HepG2 (cell line): ENCODE data around the gene STK36. TPM values are rescaled to one million over a fixed set of nuclear protein-coding genes. Genes with fewer than 3 reads are reported as not detected.

Experiments
- ATF2 ChIP-seq: sonication (generic); formaldehyde crosslinking; IDR thresholded peaks from 2 replicates; pipeline ENCODE4 v1.4.0; 2020; ENCODE audit warnings: missing genetic modification reagents
- CREB3 ChIP-seq: sonication (generic); formaldehyde crosslinking; IDR thresholded peaks from 2 replicates; pipeline ENCODE4 v1.5.0; 2020; ENCODE audit warnings: missing genetic modification reagents
- HNRNPUL1 ChIP-seq: fragments of 200-400 bp; formaldehyde crosslinking; IDR thresholded peaks from 2 replicates; pipeline ENCODE4 v1.6.1; 2017; ENCODE audit warnings: low read depth, mild to moderate bottlenecking, low read length, moderate library complexity
- KDM6A ChIP-seq: IDR thresholded peaks from 2 replicates; pipeline ENCODE4 v1.6.1; 2016; ENCODE audit warnings: low read depth
- KLF9 ChIP-seq: IDR thresholded peaks from 2 replicates; pipeline ENCODE4 v1.6.1; 2016; ENCODE audit warnings: low read depth
- KMT2A ChIP-seq: sonication (generic); formaldehyde crosslinking; IDR thresholded peaks from 2 replicates; pipeline ENCODE4 v1.4.0; 2020; ENCODE audit warnings: missing genetic modification reagents
- NONO ChIP-seq, 2 experiments: fragments of 450-650 bp in 1 of 2; sonication (generic) in 1 of 2; formaldehyde crosslinking in 1 of 2; IDR thresholded peaks in 1 of 2; conservative IDR thresholded peaks in 1 of 2; 2 replicates each; pipeline versions ENCODE4 v1.6.1 to v1.8.0; 2017 to 2022; ENCODE audit warnings: mild to moderate bottlenecking in 1 of 2, missing genetic modification reagents in 1 of 2, moderate library complexity in 1 of 2
- PAX8 ChIP-seq: sonication (generic); formaldehyde crosslinking; IDR thresholded peaks from 2 replicates; pipeline ENCODE4 v1.8.0; 2022; ENCODE audit warnings: mild to moderate bottlenecking, missing genetic modification reagents, borderline replicate concordance
- REXO4 ChIP-seq: sonication (generic); formaldehyde crosslinking; IDR thresholded peaks from 2 replicates; pipeline ENCODE4 v1.8.0; 2022; ENCODE audit warnings: missing genetic modification reagents, mild to moderate bottlenecking, borderline replicate concordance
- RFXAP ChIP-seq: sonication (generic); formaldehyde crosslinking; IDR thresholded peaks from 2 replicates; pipeline ENCODE4 v1.4.0; 2020; ENCODE audit warnings: missing genetic modification reagents, borderline replicate concordance
- ZBTB20 ChIP-seq: sonication (generic); formaldehyde crosslinking; IDR thresholded peaks from 2 replicates; pipeline ENCODE4 v1.8.1; 2023; ENCODE audit warnings: missing genetic modification reagents, low read depth, mild to moderate bottlenecking, borderline replicate concordance
- ZBTB7A ChIP-seq: sonication (generic); formaldehyde crosslinking; IDR thresholded peaks from 2 replicates; pipeline ENCODE4 v1.8.0; 2022; ENCODE audit warnings: mild to moderate bottlenecking, missing genetic modification reagents
- ZFP36L2 ChIP-seq: sonication (generic); formaldehyde crosslinking; IDR thresholded peaks from 2 replicates; pipeline ENCODE4 v1.4.0; 2020; ENCODE audit warnings: missing genetic modification reagents
- ZNF101 ChIP-seq: sonication (generic); formaldehyde crosslinking; IDR thresholded peaks from 2 replicates; pipeline ENCODE4 v1.4.0; 2020; ENCODE audit warnings: mild to moderate bottlenecking, low read depth, missing genetic modification reagents, borderline replicate concordance
- ZNF264 ChIP-seq: sonication (generic); formaldehyde crosslinking; IDR thresholded peaks from 2 replicates; pipeline ENCODE4 v1.4.0; 2020; ENCODE audit warnings: missing genetic modification reagents
- ZNF484 ChIP-seq: sonication (generic); formaldehyde crosslinking; IDR thresholded peaks from 2 replicates; pipeline ENCODE4 v1.5.1; 2020; ENCODE audit warnings: mild to moderate bottlenecking, low read depth, missing genetic modification reagents, borderline replicate concordance
- ZNF552 ChIP-seq: sonication (generic); formaldehyde crosslinking; IDR thresholded peaks from 2 replicates; pipeline ENCODE4 v1.9.0; 2022; ENCODE audit warnings: missing genetic modification reagents, mild to moderate bottlenecking, borderline replicate concordance
- ZNF713 ChIP-seq: sonication (generic); formaldehyde crosslinking; IDR thresholded peaks from 2 replicates; pipeline ENCODE4 v1.4.0; 2020; ENCODE audit warnings: mild to moderate bottlenecking, missing genetic modification reagents
- polyA plus RNA-seq, 8 experiments: library from polyadenylated mRNA; depleted of rRNA in 3 of 8; stranded (reverse) in 7 of 8; unstranded in 1 of 8; fragments of >200 nt; fragmentation: Illumina TruSeq in 4 of 8; extraction: Trizol in 4 of 8; gene quantifications; 2 replicates each; pipeline versions ENCODE4 v1.2.1 to v1.2.3, GENCODE V29; 2011 to 2016; ENCODE audit warnings: low read depth in 4 of 8, missing spikeins in 1 of 8, mixed read lengths in 1 of 8; ENCODE audit not compliant: insufficient read depth in 1 of 8
- total RNA-seq, 5 experiments: library from RNA; depleted of rRNA; stranded (reverse); fragments of >200 nt; fragmentation: Illumina TruSeq; extraction: Trizol; gene quantifications; 2 replicates each; pipeline ENCODE4 v1.2.3, GENCODE V29; 2016; ENCODE audit warnings: low read depth in 1 of 5
- TF ChIP-seq, protein P1 (sequence below), 2 experiments: fragments of 450-650 bp in 1 of 2; sonication (generic) in 1 of 2; formaldehyde crosslinking; IDR thresholded peaks; 2 replicates each; pipeline versions ENCODE4 v1.5.0 to v1.8.0; 2020 to 2022; ENCODE audit warnings: mild to moderate bottlenecking in 1 of 2, missing genetic modification reagents in 1 of 2
- TF ChIP-seq, protein P2 (sequence below): sonication (generic); formaldehyde crosslinking; conservative IDR thresholded peaks from 2 replicates; pipeline ENCODE4 v1.8.1; 2023; ENCODE audit warnings: missing genetic modification reagents

STK36 gene
- total and polyA plus RNA-seq, 2 of the 13 experiments (the other 11 are each of a cell fraction or from before 2014, with no cell fraction given): 45.9 to 83.5 TPM

DNA sequence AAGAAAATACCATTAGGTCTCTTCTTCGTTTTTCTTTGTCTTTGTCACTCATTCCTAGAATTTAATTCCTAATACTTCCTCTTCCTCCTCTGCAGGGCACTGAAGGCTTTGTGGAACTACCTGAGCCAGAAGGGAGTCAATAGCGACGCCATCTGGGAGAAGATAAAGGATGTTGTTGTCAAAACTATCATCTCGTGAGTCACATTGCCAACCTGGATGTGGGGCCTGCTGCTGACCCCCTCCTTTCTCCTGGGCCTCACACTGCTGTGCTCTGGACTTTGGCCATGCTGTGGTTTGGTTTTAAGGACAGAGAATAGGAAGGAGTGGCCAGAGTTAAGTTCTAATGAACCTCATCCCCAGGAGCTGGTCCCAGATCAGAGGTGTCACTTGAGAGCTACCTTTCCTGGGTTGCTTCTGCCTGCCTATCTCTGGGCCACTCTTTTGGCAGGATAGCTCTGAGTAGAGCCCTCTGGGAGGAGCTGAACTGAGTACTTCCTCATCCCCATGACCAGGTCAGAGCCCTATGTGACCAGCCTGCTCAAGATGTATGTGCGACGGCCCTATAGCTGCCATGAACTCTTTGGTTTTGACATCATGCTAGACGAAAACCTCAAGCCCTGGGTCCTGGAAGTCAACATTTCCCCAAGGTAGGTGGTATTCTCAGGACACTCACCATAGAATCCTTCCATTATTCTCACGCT lies 77.0 kb downstream of the STK36 start (continued):
- TF ChIP-seq, protein P1, sequence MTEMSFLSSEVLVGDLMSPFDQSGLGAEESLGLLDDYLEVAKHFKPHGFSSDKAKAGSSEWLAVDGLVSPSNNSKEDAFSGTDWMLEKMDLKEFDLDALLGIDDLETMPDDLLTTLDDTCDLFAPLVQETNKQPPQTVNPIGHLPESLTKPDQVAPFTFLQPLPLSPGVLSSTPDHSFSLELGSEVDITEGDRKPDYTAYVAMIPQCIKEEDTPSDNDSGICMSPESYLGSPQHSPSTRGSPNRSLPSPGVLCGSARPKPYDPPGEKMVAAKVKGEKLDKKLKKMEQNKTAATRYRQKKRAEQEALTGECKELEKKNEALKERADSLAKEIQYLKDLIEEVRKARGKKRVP (CRISPR knock-in tag; IDR thresholded peaks at IDR 0.05): peak in 1 of 2 experiments; percentile 64; a peak in 2 of 4 replicates
- TF ChIP-seq KLF9 (CRISPR knock-in tag) (no peak), ZNF264 (CRISPR knock-in tag) (no peak; the same call in 1 of the 2 replicates), ZNF101 (no peak), PAX8 (CRISPR knock-in tag) (no peak), KMT2A (CRISPR knock-in tag) (peak; percentile 12; the same call in 1 of the 2 replicates), ZBTB7A (CRISPR knock-in tag) (no peak; the same call in 1 of the 2 replicates), ZFP36L2 (CRISPR knock-in tag) (no peak), RFXAP (no peak), HNRNPUL1 (no peak), NONO (IDR thresholded peaks at IDR 0.05) (no peak), NONO (CRISPR knock-in tag; conservative IDR thresholded peaks at IDR 0.05) (no peak), REXO4 (no peak), KDM6A (CRISPR knock-in tag) (peak; percentile 87), CREB3 (CRISPR knock-in tag) (no peak), ATF2 (CRISPR knock-in tag) (peak; percentile 61; the same call in 1 of the 2 replicates), ZNF484 (CRISPR knock-in tag) (no peak), ZNF552 (CRISPR knock-in tag) (no peak), ZBTB20 (no peak), ZNF713 (CRISPR knock-in tag) (no peak)
- TF ChIP-seq, protein P2, sequence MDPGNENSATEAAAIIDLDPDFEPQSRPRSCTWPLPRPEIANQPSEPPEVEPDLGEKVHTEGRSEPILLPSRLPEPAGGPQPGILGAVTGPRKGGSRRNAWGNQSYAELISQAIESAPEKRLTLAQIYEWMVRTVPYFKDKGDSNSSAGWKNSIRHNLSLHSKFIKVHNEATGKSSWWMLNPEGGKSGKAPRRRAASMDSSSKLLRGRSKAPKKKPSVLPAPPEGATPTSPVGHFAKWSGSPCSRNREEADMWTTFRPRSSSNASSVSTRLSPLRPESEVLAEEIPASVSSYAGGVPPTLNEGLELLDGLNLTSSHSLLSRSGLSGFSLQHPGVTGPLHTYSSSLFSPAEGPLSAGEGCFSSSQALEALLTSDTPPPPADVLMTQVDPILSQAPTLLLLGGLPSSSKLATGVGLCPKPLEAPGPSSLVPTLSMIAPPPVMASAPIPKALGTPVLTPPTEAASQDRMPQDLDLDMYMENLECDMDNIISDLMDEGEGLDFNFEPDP (CRISPR knock-in tag): no peak
